ENCODE data around the gene PRKAA1.
"Not testable (repeated sequence)": the region's sequence is repeated elsewhere in the genome, so short reads cannot be mapped to it uniquely, and the experiment has no call there.

The PRKAA1 gene

DNA sequence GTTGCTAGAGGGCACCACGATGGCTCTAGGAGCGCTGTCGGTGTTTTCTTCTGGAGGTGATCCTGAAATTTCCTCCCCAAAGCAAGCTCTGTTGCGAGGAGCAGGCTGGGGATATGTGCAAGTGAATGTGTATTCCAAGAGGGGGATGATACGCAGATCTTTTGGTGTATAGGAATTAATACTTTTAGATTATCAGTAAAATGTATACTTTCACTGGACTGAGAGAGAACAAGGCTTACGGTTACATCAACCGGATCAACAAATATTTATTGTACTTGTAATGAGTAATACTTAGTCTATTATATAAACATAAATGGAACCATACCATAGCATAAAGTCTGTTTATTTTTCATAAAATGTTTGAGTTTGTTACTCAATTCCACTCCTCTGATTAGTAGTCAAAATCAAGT, 632 bp upstream of the PRKAA1 start:
- Histone ChIP-seq H3K27ac (peak overlapping the region; percentile 95), H3K27me3 (ENCODE audit: insufficient read depth, low read depth, severe bottlenecking) (no peaks in the 10 kb centered on the region), H3K9me3 (ENCODE audit: severe bottlenecking) (no peaks in the 10 kb centered on the region), H3K36me3 (peaks cover 20% of the 10 kb centered on the region), H3K4me3 (ENCODE audit: low read depth, low read length) (peak overlapping the region; percentile 68)
- TF ChIP-seq, protein P1, sequence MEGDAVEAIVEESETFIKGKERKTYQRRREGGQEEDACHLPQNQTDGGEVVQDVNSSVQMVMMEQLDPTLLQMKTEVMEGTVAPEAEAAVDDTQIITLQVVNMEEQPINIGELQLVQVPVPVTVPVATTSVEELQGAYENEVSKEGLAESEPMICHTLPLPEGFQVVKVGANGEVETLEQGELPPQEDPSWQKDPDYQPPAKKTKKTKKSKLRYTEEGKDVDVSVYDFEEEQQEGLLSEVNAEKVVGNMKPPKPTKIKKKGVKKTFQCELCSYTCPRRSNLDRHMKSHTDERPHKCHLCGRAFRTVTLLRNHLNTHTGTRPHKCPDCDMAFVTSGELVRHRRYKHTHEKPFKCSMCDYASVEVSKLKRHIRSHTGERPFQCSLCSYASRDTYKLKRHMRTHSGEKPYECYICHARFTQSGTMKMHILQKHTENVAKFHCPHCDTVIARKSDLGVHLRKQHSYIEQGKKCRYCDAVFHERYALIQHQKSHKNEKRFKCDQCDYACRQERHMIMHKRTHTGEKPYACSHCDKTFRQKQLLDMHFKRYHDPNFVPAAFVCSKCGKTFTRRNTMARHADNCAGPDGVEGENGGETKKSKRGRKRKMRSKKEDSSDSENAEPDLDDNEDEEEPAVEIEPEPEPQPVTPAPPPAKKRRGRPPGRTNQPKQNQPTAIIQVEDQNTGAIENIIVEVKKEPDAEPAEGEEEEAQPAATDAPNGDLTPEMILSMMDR (IDR thresholded peaks at IDR 0.05; ENCODE audit: low read depth, low read length) = peak; percentile 7; the same call in 1 of the 2 replicates
- no peak for DNase-seq

DNA sequence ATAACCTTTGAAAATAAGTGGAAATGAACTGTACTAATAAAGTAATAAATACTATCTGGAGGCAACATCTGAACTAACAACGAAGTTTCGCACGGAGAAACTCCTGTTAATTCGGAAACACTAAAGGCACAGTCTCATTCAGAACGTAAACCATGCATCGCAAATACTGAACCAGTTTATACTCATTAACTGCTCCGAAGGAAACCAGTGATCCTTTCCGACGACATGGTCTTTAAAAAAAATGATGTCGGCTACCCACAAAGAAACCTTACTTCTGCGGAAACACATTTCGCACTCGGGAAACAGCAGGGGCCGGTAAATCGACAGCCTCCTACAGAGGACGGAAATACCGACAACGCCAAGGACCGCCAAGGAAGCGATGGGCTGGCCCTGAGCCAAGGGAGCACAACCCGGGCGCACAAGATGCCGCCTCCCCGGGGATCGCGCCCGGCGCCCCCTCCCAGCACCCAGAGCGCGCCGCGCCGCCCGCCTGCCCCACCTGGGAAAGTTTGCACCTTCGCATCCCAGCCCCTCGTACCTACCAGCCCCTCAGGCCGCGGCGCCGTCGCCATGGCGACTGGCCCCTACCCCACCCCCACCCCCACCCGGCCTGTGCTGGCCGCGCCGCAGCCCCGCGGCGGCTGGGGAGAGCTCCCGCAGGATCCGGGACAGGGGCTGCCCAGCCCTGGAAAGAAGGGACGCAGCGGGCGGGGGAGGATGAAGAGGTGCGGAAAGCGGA, 732 bp downstream of the PRKAA1 start:
- peak; percentile 66 for DNase-seq
- TF ChIP-seq, protein P1 (IDR thresholded peaks at IDR 0.05; ENCODE audit: low read depth, low read length) = no peak
- peak overlapping the region; percentile 91 for H3K4me3 ChIP-seq (ENCODE audit: low read depth, low read length)
- peak overlapping the region; percentile 95 for H3K27ac ChIP-seq
- no peaks in the 10 kb centered on the region for H3K9me3 ChIP-seq (ENCODE audit: severe bottlenecking)
- peaks cover 20% of the 10 kb centered on the region for H3K36me3 ChIP-seq
- H3K27me3 ChIP-seq (ENCODE audit: insufficient read depth, low read depth, severe bottlenecking) = no peaks in the 10 kb centered on the region

GRCh38 chr5:40796487-40796889, 1.7 kb downstream of the PRKAA1 start:
- Histone ChIP-seq H3K27me3 (ENCODE audit: insufficient read depth, low read depth, severe bottlenecking) (no peaks in the 10 kb centered on the region), H3K27ac (no peak overlapping the region), H3K4me3 (ENCODE audit: low read depth, low read length) (no peak overlapping the region; the same call in 1 of the 2 replicates), H3K36me3 (peaks cover 20% of the 10 kb centered on the region), H3K9me3 (ENCODE audit: severe bottlenecking) (no peaks in the 10 kb centered on the region)
- no peak for DNase-seq
- TF ChIP-seq, protein P1 (IDR thresholded peaks at IDR 0.05; ENCODE audit: low read depth, low read length) = no peak

- H3K27me3 ChIP-seq (ENCODE audit: insufficient read depth, low read depth, severe bottlenecking); DNase-seq; H3K9me3 ChIP-seq (ENCODE audit: severe bottlenecking); H3K4me3 ChIP-seq (ENCODE audit: low read depth, low read length); H3K27ac ChIP-seq: not testable (repeated sequence)
- peaks cover 20% of the 10 kb centered on the region for H3K36me3 ChIP-seq
Observed at GRCh38 chr5:40794877-40795276, 3.3 kb downstream of the PRKAA1 start.

DNA sequence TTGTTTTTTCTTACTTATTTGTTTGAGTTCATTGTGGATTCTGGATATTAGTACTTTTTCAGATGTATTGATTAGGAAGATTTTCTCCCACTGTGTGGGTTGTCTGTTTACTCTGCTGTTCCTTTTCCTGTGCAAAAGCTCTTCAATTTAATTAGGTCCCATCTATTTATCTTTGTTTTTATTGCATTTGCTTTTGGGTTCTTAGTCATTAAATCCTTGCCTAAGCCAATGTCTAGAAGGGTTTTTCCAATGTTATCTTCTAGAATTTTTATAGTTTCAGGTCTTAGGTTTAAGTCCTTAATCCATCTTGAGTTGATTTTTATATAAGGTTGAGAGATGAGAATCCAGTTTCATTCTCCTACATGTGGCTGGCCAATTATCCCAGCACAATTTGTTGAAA, 3.8 kb downstream of the PRKAA1 start:
- not testable (repeated sequence) for H3K27ac ChIP-seq

DNA sequence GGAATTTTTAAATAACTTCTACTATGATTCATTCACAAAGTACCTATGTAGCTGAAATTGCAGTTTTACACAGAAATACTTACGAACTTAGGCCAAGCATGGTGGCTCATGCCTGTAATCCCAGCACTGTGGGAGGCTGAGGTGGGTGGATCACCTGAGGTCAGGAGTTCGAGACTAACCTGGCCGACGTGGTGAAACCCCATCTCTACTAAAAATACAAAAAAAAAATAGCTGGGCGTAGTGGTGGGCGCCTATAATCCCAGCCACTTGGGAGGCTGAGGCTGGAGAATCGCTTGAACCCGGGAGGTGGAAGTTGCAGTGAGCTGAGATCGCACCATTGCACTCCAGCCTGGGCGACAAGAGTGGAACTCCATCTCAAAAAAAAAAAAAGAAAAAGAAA, 5.5 kb downstream of the PRKAA1 start:
- not testable (repeated sequence) for DNase-seq; H3K27me3 ChIP-seq (ENCODE audit: insufficient read depth, low read depth, severe bottlenecking); H3K4me3 ChIP-seq (ENCODE audit: low read depth, low read length); H3K27ac ChIP-seq; H3K9me3 ChIP-seq (ENCODE audit: severe bottlenecking)
- peaks cover 36% of the 10 kb centered on the region for H3K36me3 ChIP-seq

More for the DNA sequence above, 3.8 kb downstream of the PRKAA1 start:
- H3K36me3 ChIP-seq = peaks cover 21% of the 10 kb centered on the region
- H3K9me3 ChIP-seq (ENCODE audit: severe bottlenecking); H3K27me3 ChIP-seq (ENCODE audit: insufficient read depth, low read depth, severe bottlenecking); H3K4me3 ChIP-seq (ENCODE audit: low read depth, low read length); DNase-seq: not testable (repeated sequence)

DNA sequence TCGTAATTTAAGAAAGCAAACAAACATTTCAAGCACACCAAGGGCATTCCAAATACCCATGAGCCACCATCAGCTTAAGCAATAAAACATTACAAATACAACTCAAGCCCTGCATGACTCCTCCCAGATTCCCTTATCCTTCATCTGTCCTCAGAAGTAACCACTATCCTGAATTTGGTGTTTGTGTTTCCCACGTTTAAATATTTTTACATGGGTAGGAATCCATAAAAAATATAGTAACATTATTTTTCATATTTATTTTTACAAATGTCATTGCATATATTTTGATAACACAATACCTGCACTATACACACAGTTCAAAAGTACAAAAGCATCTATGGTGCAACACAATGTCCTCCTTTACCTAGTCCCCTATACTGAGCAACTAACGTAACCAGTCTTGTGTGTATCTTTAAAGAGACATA, 6.4 kb downstream of the PRKAA1 start:
- Histone ChIP-seq H3K9me3 (ENCODE audit: severe bottlenecking) (peaks cover 6% of the 10 kb centered on the region), H3K36me3 (peaks cover 39% of the 10 kb centered on the region), H3K27ac (no peak overlapping the region), H3K4me3 (ENCODE audit: low read depth, low read length) (no peak overlapping the region), H3K27me3 (ENCODE audit: insufficient read depth, low read depth, severe bottlenecking) (no peaks in the 10 kb centered on the region)
- TF ChIP-seq, protein P1 (IDR thresholded peaks at IDR 0.05; ENCODE audit: low read depth, low read length) = no peak
- DNase-seq = no peak

All from WERI-Rb-1 (cell line).